Measurements from ENCODE around the gene PLVAP. TPM values are rescaled to one million over a fixed set of nuclear protein-coding genes. Genes with fewer than 3 reads are reported as not detected.

PLVAP gene
- total and polyA plus RNA-seq, 2 donors (not counting 3 experiments of a cell fraction or from before 2014, with no cell fraction given), result 5.7 to 16.9 TPM

DNA sequence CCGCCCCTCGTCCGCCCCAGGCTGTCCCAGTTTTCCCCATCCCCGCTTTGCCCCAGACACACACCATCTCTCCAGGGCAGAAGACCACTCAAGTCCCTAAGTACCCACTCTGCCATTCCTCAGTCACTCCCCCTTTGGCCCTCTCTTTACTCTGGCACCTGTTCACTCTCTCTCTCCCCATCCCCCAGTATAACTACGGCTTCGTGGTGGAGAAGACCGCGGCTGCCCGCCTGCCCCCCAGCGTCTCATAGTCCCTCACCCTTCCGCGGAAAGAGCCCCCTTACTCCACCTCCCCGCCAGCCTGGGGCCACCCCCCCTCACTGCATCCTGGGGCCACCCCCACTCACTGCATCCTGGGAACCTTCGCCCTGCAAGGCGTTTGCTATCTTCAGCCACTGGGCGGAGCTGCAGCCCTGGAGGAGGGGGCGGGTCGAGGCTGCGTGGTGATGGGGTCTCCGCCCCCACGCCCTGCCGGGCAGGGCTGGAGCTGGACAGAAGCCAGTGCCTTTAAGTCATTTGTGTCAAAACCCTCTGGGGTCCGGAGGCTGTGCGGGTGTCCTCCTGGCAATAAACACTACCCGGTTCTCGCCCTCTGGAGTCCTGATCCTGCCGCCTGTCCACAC is 47.7 kb upstream of the PLVAP start:
- no peak overlapping the region for H3K4me2 ChIP-seq (ENCODE audit: insufficient read depth, low read length)
- DNase-seq (ENCODE audit: low read depth, low spot score) (peak; percentile 48), FAIRE-seq (peak; percentile 55)
- H3K79me2 ChIP-seq (ENCODE audit: control insufficient read depth, insufficient read depth, low read length), result no peaks in the 10 kb centered on the region
- no peak overlapping the region for H3K27ac ChIP-seq (ENCODE audit: insufficient read depth, low read depth, low read length)
- no peak overlapping the region for H3K9ac ChIP-seq (replicated peaks; ENCODE audit: extremely low read depth, insufficient read depth, low read length)
- ChIA-PET CTCF (interaction anchor here (0.9 to 1.6 kb wide), 4 partner anchors 13 to 34 kb away, joined by 3 to 7 read pairs (median 4); partner anchors contain the start of gene TMEM221), POLR2A (no interaction called here)
- H2AFZ ChIP-seq (ENCODE audit: low read depth, low read length), result no peak overlapping the region
- peaks cover 5% of the 10 kb centered on the region for H3K4me1 ChIP-seq (ENCODE audit: control insufficient read depth, extremely low read depth, insufficient read depth, low read length)
- no peak for TF ChIP-seq GATA2 (IDR thresholded peaks at IDR 0.05; ENCODE audit: insufficient read depth, insufficient read length, low read depth, low read length)
- TF ChIP-seq, protein P1, sequence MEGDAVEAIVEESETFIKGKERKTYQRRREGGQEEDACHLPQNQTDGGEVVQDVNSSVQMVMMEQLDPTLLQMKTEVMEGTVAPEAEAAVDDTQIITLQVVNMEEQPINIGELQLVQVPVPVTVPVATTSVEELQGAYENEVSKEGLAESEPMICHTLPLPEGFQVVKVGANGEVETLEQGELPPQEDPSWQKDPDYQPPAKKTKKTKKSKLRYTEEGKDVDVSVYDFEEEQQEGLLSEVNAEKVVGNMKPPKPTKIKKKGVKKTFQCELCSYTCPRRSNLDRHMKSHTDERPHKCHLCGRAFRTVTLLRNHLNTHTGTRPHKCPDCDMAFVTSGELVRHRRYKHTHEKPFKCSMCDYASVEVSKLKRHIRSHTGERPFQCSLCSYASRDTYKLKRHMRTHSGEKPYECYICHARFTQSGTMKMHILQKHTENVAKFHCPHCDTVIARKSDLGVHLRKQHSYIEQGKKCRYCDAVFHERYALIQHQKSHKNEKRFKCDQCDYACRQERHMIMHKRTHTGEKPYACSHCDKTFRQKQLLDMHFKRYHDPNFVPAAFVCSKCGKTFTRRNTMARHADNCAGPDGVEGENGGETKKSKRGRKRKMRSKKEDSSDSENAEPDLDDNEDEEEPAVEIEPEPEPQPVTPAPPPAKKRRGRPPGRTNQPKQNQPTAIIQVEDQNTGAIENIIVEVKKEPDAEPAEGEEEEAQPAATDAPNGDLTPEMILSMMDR (IDR thresholded peaks at IDR 0.05; ENCODE audit: extremely low read depth in 1 of 2, insufficient read depth in 1 of 2, low read depth in 1 of 2, low read length in 2 of 2), result peak; percentile 42 to 57
- no peaks in the 10 kb centered on the region for H3K9me1 ChIP-seq (replicated peaks; ENCODE audit: control insufficient read depth, extremely low read depth, insufficient read depth, low read length)
- no peaks in the 10 kb centered on the region for H4K20me1 ChIP-seq (replicated peaks; ENCODE audit: control insufficient read depth, extremely low read depth, insufficient read depth, low read length)
- dilution Hi-C loops (cut with MboI; ENCODE audit: extremely low pct_ligation_motif_present, low sequenced_read_pairs) (no loop called here), intact Hi-C loops (cut with micrococcal nuclease) (no loop called here)
- H3K9me3 ChIP-seq (replicated peaks; ENCODE audit: control insufficient read depth, insufficient read depth, low read length), result no peaks in the 10 kb centered on the region
- no peak overlapping the region for H3K4me3 ChIP-seq (replicated peaks in 1 of 3; ENCODE audit: insufficient read depth in 1 of 3, low read depth in 1 of 3, low read length in 3 of 3)
- no TSS peak for BruUV-seq (replicated peaks)
- no peaks in the 10 kb centered on the region for H3K36me3 ChIP-seq (ENCODE audit: control insufficient read depth in 2 of 2, extremely low read depth in 1 of 2, insufficient read depth in 2 of 2, low read length in 2 of 2)
- no peaks in the 10 kb centered on the region for H3K27me3 ChIP-seq (ENCODE audit: control insufficient read depth in 2 of 2, insufficient read depth in 2 of 2, low read length in 2 of 2)

GRCh38 chr19:17423429-17424208 is 46.5 kb upstream of the PLVAP start:
- Histone ChIP-seq H3K4me2 (ENCODE audit: insufficient read depth, low read length) (no peak overlapping the region), H3K36me3 (ENCODE audit: control insufficient read depth in 2 of 2, extremely low read depth in 1 of 2, insufficient read depth in 2 of 2, low read length in 2 of 2) (no peaks in the 10 kb centered on the region), H3K9me3 (replicated peaks; ENCODE audit: control insufficient read depth, insufficient read depth, low read length) (no peaks in the 10 kb centered on the region), H3K9ac (replicated peaks; ENCODE audit: extremely low read depth, insufficient read depth, low read length) (no peak overlapping the region), H3K4me3 (replicated peaks in 1 of 3; ENCODE audit: insufficient read depth in 1 of 3, low read depth in 1 of 3, low read length in 3 of 3) (no peak overlapping the region), H3K4me1 (ENCODE audit: control insufficient read depth, extremely low read depth, insufficient read depth, low read length) (peaks cover 14% of the 10 kb centered on the region), H3K9me1 (replicated peaks; ENCODE audit: control insufficient read depth, extremely low read depth, insufficient read depth, low read length) (no peaks in the 10 kb centered on the region), H3K27me3 (ENCODE audit: control insufficient read depth in 2 of 2, insufficient read depth in 2 of 2, low read length in 2 of 2) (no peaks in the 10 kb centered on the region), H3K27ac (ENCODE audit: insufficient read depth, low read depth, low read length) (no peak overlapping the region), H3K79me2 (ENCODE audit: control insufficient read depth, insufficient read depth, low read length) (no peaks in the 10 kb centered on the region), H2AFZ (ENCODE audit: low read depth, low read length) (no peak overlapping the region), H4K20me1 (replicated peaks; ENCODE audit: control insufficient read depth, extremely low read depth, insufficient read depth, low read length) (no peaks in the 10 kb centered on the region)
- ChIA-PET CTCF (interaction anchor here (0.6 to 1.6 kb wide), 3 partner anchors 18 to 60 kb away, joined by 3 read pairs; no protein-coding TSS in a partner anchor), POLR2A (interaction anchor here (0.6 kb wide), 1 partner anchor 99 kb away, joined by 3 read pairs; no protein-coding TSS in a partner anchor)
- DNase-seq (ENCODE audit: low read depth, low spot score), result no peak
- intact Hi-C loops (cut with micrococcal nuclease), result no loop called here
- TF ChIP-seq MYC (IDR thresholded peaks at IDR 0.05; ENCODE audit: low read depth, low read length) (no peak), FOS (IDR thresholded peaks at IDR 0.05; ENCODE audit: borderline replicate concordance, insufficient read depth, low read length) (no peak), GATA2 (IDR thresholded peaks at IDR 0.05; ENCODE audit: insufficient read depth, insufficient read length, low read depth, low read length) (no peak), EZH2 (IDR thresholded peaks at IDR 0.05; ENCODE audit: borderline replicate concordance, low read depth, low read length, severe bottlenecking) (no peak)
- TF ChIP-seq, protein P1 (IDR thresholded peaks at IDR 0.05; ENCODE audit: extremely low read depth in 1 of 2, insufficient read depth in 1 of 2, low read depth in 1 of 2, low read length in 2 of 2), result no peak
- TF ChIP-seq, protein P2, sequence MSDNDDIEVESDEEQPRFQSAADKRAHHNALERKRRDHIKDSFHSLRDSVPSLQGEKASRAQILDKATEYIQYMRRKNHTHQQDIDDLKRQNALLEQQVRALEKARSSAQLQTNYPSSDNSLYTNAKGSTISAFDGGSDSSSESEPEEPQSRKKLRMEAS (IDR thresholded peaks at IDR 0.05; ENCODE audit: insufficient read depth, insufficient read length), result no peak
- FAIRE-seq, result no peak
- no TSS peak for BruUV-seq (replicated peaks)
- dilution Hi-C loops (cut with MboI; ENCODE audit: extremely low pct_ligation_motif_present, low sequenced_read_pairs), result no loop called here

Measured in endothelial cell of umbilical vein (primary cell).